GM21381 (cell line): Measurements from ENCODE around the gene SLC9A3.
A peak's percentile ranks its signal among the peaks of the same experiment; 100 is the strongest.

Experiments
- ATAC-seq: cut with Tn5 transposase; IDR thresholded peaks from one replicate; pipeline ENCODE4 v1.9.1; 2021; ENCODE audit warnings: mild to moderate bottlenecking, moderate library complexity; ENCODE audit not compliant: unreplicated experiment

The SLC9A3 gene

DNA sequence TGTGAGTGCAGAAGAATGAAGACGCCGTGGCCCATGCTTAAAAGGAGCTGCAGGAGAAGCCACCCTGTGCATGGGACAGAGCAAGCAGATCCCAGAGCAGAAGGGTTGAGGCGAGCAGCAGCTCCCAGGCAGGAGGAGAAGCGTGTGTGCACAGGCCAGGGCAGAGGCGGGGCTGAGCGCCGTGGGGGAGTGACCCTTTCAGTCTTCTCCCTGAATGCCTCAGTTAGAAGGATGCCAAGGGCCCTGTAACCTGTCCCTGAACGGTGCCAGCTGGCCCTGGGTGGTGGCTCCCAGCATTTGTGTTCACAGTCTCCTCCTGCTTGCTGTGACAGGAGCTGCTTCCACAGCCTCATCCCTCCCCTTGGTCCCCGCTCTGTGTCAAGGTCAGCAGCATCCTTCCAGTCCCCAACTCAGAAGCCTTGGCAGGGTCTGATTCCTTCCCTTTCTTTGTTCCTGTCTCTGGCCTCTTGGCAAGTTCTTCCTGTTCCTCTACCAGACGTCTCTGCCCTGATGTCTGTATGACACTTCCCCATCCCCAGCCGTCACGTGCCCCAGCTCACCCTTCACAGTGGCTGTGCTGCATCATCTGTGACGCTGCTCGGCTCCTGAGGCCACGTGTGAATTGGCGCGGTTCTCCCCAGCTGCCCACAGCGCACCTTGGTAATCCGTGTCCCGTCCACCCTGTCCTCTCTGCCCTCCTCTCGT lies 76.0 kb downstream of the SLC9A3 start:
- ATAC-seq = no peak

- ATAC-seq = no peak
Measured at GRCh38 chr5:447501-447900, 76.7 kb downstream of the SLC9A3 start.

GRCh38 chr5:446883-447263 lies 77.4 kb downstream of the SLC9A3 start:
- ATAC-seq = no peak

- no peak for ATAC-seq
Measured at GRCh38 chr5:446066-446882, 78.0 kb downstream of the SLC9A3 start.

DNA sequence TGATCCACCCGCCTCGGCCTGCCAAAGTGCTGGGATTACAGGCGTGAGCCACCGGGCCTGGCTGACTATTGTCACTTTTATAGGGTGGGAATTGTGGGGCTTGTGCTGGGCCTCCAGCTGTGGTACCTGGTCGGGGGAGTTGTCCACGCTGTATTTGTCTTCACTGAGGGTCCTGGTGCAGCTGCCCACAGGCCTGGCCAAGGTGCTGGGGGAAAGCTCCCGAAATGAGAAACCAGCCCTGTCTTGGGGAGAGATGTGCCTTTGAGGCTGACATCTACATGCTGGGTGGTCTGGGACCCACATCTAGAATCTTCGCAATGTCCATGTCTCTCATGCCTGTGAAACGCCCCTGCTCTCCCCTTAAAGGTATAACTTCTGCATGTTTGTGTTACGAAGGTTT lies 78.7 kb downstream of the SLC9A3 start:
- ATAC-seq = no peak

DNA sequence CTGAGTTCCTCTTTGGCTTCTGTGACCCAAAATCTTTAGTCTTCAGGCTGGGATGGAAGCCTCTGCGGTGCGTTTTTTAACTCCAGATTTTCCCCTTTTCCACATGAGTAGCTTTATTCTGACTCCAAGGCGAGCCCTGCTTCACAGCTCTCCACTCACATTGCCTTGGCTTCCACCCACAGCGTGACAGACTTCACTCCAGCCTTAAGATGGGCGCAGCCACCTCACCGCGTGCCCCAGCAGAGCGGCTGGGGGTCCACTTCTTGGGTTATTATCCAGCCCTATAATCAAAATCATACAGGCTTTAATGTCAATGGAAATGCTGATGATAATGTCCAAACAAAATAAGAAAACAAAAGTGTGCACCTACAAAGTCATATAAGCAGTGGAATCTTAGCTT lies 80.0 kb downstream of the SLC9A3 start:
- no peak for ATAC-seq

GRCh38 chr5:443239-444151 lies 80.8 kb downstream of the SLC9A3 start:
- peak; percentile 12 for ATAC-seq

GRCh38 chr5:442335-443238 lies 81.7 kb downstream of the SLC9A3 start, which contains the start of gene EXOC3:
Gene EXOC3 (plus strand): TSS chr5:443176. CDS start chr5:446206, 3,030 bp downstream.
- ATAC-seq = peak; percentile 87

DNA sequence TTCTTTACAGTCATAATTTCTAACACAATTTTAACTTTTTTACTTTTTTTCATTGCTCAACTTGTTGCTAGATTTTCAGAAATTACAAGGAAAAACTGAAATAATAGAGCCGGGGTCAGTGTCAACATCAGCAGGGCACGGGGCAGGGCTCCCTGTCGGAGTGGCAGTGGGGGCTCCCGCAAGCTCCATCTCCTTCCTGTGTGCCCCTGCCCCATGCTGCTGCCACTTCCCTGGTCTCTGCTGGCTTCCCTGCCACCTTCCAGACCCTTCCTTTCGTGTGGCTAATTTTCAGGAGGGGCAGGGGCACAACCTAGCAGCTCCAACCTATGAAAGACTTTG lies 82.3 kb downstream of the SLC9A3 start:
- ATAC-seq = no peak

GRCh38 chr5:440401-441201 lies 83.6 kb downstream of the SLC9A3 start:
- ATAC-seq = no peak

- no peak for ATAC-seq
Measured at GRCh38 chr5:439636-440035, 84.6 kb downstream of the SLC9A3 start.

DNA sequence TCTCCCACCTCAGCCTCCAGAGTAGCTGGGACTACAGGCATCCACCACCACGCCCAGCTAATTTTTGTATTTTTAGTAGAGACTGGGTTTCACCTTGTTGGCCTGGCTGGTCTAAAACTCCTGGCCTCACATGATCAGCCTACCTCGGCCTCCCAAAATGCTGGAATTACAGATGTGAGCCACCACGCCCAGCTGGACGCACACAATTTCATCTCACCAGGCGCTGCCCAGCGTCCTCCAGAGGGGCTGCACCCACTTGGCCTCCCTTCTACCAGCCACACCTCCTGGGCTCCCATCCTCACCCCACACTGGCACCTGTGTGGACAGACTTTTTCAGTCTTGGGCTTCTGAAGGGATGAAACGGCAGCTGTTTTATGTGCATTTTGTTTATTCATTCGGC lies 85.1 kb downstream of the SLC9A3 start:
- no peak for ATAC-seq

GRCh38 chr5:438481-438981 lies 85.7 kb downstream of the SLC9A3 start:
- ATAC-seq = no peak

- no peak for ATAC-seq
Measured at GRCh38 chr5:437281-437771, 86.9 kb downstream of the SLC9A3 start.

DNA sequence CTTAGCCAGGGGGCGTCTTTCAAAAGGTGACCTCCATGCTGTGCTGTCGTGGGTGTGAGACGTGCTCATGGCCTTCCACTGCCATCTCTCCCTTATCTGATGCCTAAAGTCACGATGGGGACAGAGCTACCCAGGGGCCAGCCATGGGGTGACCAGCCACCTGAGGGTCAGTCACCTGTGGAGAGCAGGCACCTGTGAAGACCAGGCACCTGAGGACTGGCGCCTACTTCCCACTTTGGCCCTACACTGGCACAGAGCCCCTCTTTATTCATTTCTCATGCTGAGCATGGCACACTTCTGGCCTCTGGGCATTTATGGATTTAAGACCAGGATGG lies 87.6 kb downstream of the SLC9A3 start:
- no peak for ATAC-seq

GRCh38 chr5:435961-436640 lies 88.1 kb downstream of the SLC9A3 start:
- ATAC-seq = no peak

DNA sequence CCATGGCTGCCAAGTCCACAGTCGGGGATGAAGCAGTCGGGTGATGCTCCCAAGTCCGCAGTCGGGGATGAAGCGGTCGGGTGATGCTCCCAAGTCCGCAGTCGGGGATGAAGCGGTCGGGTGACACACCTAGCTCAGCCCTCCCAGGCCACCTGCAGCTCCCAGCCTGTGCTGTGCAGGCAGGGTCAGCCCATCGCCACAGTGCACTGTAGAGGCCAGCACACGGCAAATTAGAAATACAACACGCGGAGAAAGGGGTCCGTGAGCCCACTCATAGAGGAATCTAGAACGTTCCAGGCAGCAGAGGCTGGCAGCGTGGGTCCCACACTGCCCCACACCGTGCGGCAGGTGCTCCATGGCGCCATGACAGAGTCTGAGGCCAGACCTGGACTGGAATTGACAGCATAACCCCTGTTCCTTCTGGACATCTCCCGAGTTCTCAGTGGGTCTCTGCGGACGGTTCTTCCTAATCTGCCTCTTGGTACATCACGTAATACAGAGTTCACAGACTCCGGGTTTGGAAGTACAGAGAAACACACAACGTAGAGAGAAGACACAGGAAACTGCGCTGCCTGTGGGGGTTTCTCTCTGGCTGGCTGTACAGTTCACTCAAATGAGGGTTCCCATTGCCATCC lies 89.0 kb downstream of the SLC9A3 start:
- no peak for ATAC-seq

DNA sequence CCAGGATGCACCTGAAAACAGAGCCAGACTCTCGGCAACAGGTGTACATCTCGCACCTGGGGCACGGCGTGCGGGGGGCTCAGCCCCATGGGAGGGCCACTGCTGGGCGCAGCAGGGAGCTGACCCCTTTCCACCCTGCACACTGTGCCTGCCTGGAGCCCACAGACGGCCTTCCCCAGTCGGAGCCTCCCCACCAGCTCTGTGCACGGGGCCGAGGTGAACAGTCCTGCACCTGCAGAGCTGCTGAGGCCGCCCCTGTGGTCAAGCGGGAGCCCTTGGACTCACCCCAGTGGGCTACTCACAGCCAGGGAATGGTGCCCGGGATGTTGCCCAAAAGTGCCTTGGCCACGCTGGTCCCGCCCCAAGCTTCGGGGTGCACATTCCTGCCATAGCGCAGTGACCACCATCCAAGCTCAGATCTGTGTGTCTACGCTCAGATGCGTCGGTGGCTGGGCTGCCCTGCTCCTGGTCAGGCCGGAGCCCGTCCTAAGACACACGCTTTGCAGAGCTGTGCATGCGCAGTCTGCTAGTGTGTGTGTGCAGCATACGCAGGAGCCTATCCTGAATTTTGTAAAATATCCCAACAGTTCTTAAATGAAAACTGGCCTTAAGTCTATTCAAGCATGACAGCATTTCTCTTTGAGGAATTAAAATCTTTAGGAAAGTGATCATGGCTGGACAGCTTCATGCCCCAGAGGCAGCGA lies 89.7 kb downstream of the SLC9A3 start:
- no peak for ATAC-seq
